Measurements from ENCODE around the gene LRRC8C.

DNA sequence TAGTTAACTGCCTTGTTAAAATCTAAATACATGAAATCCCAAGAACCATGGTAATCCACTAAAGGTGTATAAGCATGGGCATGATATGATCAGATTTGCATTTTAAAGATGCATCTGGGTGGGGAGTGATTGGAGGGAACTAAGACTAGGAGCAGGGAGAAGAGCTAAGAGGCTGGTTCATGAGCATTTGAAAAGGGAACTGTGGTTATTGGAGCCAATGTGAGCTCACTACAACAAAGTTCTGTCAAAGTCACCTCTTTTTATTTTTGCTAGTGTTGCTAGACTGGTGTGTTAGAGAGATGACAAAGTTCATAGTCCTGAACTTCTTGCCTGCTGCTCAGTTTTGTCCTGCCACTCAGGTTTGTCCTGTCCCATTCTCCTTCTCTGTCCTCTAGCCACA, 120.8 kb downstream of the LRRC8C start:
- TF ChIP-seq POLR2A (IDR thresholded peaks at IDR 0.05) (no peak), CTCF (IDR thresholded peaks at IDR 0.05) (no peak)

Data from heart left ventricle (tissue), 13 donors.